Limb (tissue), 2 donors: Measurements from ENCODE around the gene SLC26A11.
A peak's percentile ranks its signal among the peaks of the same experiment; 100 is the strongest.
"Not testable (repeated sequence)": the region's sequence is repeated elsewhere in the genome, so short reads cannot be mapped to it uniquely, and the experiment has no call there.

ENCODE experiments used
- DNase-seq, 2 donors: peaks; one replicate each; pipeline ENCODE4 v3.0.0-alpha.2; 2016; ENCODE audit errors: extremely low spot score in 2 of 2

The SLC26A11 gene

DNA sequence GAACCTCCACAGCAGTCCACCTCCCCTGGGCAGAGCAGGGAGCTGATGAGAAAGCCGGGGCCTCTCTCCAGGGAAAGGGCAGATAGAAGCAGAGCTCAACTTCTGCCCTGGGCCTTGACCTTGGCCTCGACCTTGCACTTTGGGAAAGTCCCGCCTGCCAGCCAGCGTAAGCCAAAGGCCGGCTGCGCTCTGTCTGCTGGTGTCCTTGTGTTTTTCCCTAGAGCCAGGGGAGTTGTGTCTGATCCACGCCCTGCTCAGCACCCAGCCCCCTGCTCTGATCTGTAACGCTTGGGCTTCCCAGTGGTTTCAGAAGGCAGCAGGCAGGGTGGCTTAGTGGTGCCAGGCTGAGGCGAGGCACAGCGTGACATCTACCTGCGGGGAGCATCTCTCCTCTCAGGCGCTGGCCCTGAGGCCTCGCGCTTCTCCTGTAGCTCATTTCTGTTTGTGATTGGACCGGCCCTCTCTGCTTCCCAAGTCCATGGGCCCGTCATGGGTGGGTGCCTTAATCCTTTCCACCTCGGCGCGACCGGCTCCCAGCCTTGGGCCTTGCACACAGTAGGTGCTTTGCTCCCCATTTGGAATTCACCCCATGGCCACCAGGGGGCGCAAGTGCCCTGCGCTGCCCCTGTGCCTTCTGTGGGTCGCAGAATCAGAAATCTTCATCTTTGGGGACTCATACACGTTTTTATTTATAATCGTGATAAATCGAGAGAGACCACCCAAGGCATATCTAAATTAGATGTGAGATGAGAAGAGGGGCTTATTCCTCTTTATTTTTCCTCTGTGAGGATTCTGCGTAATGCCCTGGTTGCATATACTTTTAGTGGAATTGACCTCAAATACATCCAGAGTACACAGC, 24.3 kb upstream of the SLC26A11 start:
- peak in 1 of 2 donors; percentile 46 for DNase-seq

DNA sequence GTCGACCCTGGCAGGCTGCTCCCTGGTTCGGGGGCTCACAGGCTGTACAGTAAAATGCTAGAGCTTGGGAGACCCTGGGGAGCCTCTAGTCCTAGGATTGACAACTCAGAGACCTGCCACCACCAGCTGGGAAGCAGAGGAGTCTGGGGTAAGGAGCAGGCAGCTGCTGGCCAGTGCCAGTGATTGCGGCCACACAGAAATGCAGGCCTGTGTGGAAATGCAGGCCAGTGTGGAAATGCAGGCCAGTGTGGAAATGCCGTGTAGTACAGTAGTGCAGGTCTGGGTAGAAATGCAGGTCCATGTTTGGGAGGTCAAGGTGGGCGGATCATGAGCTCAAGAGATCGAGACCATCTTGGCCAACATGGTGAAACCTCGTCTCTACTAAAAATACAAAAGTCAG, 23.6 kb upstream of the SLC26A11 start:
- no peak for DNase-seq

DNA sequence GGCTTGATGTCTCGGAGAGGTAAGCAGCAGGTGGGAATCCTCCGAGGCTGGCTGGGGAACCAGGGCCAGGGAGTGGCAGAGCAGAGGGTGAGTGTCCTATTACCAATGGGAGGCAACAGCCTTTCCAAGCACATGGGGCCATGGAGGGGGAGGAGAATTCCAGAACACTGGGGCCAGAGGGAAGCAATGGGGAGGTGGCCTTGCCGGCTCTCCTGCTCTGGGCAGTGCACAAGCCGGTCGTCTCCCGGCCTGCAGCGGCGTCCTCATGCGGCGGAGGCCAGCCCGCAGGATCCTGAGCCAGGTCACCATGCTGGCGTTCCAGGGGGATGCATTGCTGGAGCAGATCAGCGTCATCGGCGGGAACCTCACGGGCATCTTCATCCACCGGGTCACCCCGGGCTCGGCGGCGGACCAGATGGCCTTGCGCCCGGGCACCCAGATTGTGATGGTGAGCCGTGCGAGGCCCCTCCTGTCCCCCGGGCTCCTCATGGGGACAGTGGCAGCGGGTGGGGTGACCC, 22.0 kb upstream of the SLC26A11 start:
- DNase-seq: peak in 1 of 2 donors; percentile 44

DNA sequence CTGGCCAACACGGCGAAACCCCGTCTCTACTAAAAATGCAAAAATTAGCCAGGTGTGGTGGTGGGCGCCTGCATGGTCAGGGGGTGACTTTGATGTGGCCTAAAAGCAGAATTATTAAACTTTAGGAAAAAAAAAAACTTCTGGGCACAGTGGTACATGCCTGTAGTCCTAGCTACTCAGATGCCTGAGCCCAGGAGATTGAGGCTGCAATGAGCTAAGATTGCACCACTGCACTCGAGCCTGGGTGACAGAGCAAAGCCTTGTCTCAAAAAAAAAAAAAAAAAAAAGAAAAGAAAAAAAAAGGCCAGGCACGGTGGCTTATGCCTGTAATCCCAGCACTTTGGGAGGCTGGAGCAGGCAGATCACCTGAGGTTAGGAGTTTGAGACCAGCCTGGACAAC, 20.9 kb upstream of the SLC26A11 start:
- DNase-seq: not testable (repeated sequence)

DNA sequence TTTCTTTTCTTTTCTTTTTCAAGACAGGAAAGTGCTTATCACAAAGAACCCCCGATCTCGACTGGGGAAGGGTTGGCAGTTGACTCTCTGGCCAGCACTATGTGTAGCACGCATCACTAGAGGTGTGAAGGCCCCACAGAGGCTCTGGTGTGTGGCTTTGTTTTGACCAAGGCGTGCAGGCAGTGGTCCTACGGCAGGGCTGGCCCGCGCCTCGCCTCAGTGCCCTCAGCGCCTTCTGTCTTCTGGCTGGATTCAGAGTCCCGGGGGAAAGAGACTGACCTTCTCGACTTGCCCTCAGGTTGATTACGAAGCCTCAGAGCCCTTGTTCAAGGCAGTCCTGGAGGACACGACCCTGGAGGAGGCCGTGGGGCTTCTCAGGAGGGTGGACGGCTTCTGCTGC, 18.8 kb upstream of the SLC26A11 start:
- DNase-seq: no peak

DNA sequence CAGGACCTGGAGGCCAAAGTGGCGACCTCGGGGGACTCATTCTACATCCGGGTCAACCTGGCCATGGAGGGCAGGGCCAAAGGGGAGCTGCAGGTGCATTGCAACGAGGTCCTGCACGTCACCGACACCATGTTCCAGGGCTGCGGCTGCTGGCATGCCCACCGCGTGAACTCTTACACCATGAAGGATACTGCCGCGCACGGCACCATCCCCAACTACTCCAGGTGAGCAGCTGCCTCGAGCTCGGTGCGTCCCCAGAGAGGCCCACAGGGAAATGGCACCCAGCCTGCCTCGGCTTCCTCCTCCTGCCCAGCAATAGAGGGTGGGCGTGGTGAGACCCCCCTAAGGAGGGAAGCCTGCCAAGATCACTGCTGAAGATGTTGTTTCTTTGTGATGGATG, 18.0 kb upstream of the SLC26A11 start:
- DNase-seq: no peak

DNA sequence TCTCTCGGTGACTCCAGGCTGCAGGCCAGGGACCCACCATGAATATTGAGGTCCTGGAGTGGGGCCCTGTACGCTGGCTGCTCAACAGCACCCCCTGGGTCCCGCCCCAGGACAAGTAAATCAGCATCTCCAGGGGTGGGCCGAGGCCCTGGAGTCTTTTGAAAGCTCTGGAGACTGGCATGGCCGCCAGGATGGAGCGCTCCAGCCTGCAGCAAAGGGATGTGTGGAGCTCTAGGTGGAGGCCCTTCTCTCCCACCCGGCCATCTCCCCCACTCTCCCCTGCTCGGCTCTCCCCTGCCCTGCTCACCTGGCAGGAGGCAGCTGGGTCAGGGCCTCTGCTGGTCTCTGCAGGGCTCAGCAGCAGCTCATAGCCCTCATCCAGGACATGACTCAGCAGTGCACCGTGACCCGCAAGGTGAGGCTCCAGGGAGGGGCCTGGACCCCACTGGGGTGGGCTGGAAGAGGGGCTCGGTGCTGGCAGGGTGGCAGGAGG, 16.7 kb upstream of the SLC26A11 start:
- DNase-seq: no peak

DNA sequence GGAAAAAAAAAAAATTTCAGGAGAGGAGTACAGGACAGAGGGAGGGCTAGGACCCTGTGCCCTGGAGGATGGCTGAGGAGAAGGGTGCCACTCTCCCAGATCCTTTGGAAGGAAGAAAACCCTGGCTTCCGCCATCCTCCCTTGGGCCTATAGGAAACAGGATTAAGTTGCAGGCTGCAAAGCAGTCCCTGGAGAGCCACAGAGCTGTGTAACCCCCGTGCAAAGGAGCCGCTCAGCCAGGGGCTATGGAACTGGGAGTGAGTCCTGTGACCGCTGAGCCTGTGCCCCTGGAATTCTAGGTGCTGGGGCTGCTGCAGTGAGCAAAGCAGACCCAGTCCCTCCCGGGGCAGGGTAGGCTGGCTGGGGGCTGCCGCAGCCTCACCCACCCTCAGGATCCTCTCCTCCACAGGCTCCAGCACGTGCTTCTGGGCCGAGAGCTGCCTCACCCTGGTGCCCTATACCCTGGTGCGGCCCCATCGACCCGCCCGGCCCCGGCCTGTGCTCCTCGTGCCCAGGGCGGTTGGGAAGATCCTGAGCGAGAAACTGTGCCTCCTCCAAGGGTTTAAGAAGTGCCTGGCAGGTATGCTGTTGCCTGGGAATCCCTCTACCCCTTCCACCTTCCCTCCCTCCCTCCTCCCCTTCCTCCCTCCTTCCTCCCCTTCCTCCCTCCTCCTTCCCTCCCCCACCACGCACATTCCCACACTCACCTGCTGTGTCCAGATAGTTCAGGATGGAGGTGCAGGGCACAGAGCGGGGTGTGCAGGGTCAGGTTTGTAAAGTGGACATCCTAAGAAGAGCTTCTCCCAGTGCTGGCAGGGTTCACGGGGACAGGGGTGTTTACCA, 15.4 kb upstream of the SLC26A11 start:
- DNase-seq: no peak

DNA sequence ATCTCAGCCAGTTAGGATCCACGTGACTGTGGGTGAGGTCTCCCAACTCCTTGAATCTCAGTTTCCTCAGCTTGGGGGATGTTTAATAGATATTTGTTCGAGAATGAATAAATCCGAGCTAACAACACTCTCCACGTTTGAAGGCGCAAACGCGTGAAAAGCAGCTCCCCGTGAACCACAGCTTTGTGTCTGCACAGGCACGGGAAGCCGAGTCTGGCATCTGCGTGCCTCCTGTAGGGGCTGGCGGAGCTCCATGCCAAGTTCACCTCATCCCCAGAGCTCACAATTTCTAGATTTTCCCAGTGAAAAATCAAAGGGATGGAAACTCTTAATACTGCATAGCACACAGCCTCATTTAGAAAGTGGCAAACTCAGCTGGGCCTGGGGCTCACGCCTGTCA, 14.4 kb upstream of the SLC26A11 start:
- no peak for DNase-seq

DNA sequence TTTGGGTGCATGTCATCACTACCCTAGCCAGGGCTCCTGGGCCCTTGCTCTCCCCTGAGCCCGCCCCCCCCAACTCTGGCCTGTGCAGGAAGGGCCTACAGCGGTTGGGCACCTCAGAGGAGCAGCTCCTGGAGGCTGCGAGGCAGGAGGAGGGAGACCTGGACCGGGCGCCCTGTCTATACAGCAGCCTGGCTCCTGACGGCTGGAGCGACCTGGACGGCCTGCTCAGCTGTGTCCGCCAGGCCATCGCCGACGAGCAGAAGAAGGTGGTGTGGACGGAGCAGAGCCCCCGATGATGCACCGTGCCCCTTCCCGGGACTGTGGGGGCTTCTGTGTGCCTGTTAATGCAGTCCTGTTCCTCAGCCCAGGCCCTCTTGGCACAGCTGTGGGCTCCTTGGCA, 12.2 kb upstream of the SLC26A11 start:
- no peak for DNase-seq

DNA sequence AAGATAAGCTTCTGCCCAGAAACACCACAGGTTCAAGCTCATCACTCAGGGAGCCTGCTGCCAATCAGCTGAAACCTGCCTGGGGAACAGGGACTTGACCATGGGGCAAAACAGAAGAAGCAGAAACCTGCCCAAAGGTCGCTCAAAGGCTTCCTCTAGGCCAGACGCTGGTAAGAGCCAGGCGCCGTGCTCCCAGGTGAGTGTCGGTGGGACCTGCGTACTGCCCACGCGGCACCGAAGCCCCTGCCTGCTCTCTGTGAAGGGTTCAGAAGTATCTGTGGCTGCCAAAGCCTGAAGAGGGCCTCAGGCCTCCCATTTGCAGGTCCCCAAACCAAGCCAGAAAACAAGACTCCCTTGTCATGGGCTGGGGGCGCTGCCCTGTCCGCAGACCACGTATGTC, 10.5 kb upstream of the SLC26A11 start:
- DNase-seq: no peak

DNA sequence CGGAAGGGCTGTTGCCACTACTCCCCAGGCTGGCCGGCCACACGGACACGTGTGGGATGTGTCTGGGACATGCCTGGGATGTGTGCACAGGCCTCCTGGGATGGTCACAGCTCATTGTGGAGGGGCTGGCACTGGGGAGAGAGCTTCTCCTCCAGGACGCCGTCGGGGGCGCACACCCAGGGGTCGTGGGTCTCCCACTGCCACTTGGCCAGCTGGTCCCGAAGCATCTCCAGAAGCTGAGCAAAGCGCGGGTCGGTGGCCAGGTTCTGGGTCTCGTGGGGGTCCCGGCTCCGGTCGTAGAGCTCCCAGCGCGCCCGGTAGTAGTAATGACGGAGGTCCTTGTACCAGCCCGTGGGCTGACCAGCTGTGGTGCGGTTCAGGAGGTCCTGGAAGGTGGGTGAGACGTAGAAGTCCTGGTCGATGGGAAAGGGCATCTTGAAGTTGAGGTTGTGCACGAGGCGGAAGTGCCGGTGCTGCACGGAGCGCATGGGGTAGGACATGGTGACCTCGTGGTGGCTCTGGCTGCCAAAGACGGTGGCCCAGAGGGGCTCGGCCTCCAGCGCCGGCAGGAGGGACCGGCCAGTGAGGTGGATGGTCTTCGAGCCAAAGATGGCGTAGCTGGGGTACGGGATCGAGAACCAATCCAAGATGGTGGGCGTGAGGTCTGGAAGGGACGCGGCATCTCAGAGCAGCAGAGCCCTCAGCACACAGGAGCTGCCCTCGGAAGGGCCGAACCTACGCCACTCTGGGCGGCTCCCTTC, 9.7 kb upstream of the SLC26A11 start:
- DNase-seq: no peak

DNA sequence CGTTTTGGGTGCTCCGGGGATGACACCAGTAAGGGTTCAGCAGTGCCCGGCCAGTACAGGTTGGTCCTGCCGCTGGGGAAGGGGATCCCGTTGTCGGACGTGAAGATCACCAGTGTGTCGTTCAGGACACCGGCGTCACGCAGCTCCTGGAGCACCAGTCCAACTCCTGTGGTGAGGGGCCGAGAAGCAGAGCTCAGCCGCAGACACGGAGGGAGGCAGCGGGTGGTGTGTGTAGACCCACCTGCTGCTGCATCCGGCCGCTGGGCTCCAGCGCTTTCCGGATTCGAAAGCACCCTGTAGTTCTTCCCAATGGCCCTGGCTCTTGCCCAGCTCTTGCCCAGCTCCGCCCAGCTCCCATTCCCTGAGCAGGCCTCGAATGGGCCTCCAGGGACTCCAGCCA, 8.1 kb upstream of the SLC26A11 start:
- no peak for DNase-seq

DNA sequence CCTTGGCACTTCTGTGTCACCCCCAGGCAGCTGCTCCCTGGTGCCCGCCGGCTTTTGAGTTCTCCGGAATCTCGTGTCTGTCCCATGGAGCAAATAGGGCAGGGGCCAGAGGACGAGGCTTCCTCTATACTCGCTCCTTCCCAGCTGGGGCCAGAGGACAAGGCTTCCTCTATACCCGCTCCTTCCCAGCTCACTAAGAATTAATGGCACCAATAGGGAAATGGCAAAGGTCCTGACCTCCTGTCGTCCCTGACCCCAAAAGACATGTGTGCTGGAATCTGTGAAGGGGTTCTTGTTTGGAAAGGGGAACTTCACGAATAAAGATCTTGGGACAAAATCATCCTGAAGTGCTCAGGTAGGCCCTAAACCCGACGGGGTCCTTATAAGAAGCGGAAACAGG, 7.7 kb upstream of the SLC26A11 start:
- DNase-seq: no peak

DNA sequence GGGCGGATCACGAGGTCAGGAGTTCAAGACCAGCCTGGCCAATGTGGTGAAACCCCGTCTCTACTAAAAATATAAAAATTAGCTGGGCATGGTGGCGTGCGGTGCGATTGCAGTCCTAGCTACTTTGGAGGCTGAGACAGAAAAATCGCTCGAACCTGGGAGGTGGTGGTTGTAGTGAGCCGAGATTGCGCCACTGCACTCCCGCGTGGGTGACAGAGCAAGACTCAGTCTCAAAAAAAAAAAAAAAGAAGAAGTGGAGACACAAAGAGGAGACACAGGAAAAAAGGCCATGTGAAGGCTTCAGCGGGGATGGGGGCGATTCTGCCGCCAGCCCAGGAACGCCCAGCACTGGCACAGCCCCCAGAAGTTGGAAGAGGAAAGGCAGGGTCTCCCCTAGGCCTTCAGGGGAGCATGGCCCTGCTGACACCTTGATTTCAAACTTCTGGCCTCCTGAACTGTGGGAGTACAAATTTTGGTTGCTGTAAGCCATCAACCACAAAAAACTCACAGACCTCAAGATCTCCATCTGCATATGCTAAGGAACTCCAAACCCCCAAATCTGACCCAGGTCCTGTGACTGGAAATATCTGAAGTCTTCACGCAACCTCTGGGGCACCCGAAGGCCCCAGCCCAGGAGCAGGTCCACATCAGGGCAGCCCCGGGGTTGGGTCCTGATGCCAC, 7.1 kb upstream of the SLC26A11 start:
- DNase-seq: no peak

DNA sequence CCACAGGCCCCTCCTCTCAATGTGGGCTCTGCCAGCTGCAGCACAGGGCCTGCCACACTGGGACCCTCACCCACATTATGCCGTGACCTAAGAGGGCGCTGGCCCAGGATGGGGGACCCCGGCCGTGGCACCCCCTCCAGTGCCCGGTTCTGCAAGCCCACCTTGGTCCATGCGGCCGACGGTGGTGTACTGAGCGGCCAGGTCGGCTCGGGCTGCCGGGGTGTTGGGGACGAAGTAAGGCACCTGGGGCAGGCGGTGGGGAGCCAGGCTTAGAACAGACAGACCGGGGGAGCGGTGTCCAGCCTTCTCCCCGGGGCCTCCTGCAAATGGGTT, 6.6 kb upstream of the SLC26A11 start:
- no peak for DNase-seq

DNA sequence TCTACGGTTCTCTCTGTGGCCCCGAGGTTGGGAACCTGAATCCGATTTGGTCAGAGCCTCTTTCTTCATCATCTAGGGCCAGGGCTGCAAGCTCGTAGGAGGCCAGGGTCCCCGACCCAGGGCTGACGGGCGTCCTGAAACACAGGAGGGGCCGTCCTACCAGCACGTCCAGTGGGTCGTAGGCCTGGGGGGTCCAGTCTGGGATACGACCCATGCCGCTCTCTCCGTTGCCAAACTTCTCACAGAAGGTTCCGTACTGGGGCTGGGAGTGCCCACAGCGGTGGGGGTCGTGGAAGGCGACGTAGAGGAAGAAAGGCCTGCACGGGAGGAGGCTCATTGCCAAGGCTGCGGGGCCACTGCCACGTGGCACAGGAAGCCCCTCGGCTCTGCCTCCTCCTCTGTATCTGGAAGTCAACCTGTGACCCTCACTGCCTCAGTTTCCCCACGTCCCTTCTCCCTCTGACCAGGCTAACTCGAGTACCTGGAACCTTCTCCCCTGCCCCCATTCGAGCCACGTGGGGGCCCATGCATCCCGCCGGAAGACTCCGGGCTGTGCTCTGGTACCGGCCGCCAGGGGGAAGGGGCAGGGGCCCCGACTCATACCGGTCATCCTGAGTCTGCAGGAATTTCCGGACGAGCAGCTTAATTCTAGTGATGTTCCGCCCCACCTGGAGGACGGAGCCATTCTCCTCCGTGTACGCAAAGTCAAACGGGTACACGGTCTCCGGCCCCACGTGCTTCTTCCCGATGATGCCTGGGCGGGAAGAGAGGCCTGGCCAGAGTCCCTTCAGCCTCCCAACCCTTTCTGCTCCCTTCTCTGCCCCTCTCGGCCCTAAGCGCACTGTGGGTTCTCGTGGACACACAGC, 6.0 kb upstream of the SLC26A11 start:
- no peak for DNase-seq

DNA sequence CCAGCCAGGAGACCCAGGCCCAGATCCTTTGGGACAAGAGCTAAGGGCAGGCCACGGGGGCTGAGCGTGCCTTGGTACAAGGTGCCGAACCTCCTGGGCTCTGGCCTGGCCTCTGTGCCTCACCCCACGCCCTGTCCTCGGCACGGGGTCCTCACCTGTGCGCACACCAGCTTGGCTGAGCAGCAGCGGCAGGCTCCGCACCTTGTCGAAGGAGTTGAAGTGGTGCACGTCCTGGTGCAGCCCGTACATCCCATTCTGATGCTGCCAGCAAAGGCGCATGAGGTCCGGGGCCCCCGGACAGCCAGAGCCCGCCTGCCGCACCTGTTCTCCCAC, 5.4 kb upstream of the SLC26A11 start:
- no peak for DNase-seq

DNA sequence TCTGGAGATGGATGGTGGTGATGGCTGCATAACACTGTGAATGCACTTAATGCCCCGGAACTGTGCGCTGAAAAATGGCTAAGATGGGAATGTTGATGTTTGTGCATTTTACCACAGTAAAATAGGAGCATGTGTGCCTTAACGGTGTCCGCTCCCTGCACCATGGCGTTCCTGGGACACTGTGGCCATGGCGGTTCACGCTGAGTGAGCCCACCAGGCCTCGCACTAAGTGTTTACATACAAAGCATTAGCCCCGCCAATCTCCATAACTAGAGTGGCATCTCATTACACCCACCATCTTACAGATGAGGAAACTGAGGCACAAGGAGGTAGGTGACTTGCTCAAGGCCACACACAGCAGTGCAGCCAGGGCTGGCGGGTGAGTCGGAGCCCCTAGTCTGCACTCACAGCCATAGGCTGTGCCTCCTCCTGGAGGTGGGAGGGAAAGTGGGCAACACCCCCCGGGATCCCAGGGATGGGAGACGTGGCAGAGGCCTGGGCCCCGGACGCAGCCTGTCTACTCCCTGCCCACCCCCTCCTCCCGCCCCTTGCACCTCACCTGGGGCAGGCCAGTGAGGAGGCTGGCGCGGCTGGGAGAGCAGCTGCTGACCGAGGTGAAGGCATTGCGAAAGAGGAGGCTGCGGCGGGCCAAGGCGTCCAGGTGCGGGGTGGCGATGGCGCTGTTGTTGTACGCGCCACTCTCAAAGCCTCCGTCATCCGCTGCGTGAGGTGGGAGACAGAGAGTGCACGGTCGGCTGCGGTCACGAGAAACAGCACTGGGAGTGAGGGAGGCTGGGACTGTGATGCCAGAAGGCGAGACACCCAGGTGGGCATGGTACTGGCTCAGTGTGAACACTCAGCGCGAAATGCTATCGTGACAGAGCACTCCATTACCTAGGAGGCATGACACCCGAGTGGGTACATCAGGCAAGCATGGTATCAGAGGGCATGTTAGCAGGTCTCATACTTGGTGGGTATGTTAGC, 3.5 kb upstream of the SLC26A11 start:
- DNase-seq: no peak
